Stimulated activated CD4-positive, alpha-beta T cell treated with anti-CD3 and anti-CD28 coated beads, Interleukin-1b, Interleukin-23, amount 100 ng/mL, for 48 hours (primary cell): ENCODE data around the gene COLEC12.

Experiments used
- DNase-seq: peaks from one replicate; pipeline ENCODE4 v3.0.0-alpha.2; 2020

Gene COLEC12

DNA sequence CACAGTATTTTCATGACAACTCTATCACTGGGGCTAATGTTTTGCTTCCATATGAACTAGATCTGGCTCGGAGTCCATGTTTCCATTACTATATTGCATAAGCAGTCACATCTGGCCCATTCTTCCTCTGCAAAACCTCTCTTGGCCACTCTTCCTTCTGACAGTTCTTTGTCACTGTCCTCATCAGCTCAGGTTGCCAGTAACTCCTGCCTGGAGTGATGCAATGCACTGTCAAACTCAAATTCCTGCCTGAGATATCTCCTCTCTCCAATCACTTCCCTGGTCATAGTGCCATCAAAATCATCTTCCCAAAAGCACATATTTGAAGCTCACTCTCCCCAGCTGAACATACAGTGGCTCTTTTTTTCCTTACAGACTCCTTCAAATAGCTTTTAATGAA is 66.1 kb downstream of the COLEC12 start:
- no peak for DNase-seq

DNA sequence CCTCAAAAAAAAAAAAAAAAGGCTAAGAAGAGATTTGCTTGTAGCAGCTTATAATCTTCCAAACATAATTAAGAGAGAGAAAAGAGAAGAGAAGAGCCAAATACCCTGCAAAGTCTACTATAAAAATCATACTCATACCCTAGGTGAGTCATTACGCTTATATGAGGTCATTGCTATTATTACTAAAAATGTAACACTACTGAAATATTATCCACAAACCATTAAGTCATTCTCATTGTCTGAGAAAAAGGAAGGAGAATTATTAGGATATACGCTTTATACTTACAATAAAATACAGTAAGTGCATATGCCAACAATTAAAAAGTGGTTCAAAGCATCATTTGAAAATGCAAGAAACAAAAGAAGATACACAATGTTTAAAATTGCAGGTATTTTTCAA is 66.5 kb downstream of the COLEC12 start:
- DNase-seq: no peak

DNA sequence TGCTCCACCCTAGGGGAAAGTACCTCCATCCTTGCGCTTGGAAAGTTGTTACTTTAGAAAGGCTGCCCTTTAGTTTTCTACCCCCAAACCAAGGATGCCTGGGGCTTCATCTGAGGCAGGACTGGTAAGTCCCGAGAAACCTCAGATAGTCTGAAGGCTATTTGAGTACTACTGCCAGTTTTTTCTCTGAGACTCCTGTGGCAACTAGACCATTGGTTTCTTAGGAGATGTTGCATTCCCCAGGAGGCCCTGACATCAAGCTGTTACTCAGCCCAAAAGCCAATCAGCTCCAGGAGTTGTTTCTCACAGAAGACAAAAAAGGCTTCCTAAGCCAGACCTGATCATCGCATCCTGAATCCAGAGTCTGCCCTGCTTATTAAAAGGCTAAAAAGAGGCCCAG is 67.2 kb downstream of the COLEC12 start:
- no peak for DNase-seq

DNA sequence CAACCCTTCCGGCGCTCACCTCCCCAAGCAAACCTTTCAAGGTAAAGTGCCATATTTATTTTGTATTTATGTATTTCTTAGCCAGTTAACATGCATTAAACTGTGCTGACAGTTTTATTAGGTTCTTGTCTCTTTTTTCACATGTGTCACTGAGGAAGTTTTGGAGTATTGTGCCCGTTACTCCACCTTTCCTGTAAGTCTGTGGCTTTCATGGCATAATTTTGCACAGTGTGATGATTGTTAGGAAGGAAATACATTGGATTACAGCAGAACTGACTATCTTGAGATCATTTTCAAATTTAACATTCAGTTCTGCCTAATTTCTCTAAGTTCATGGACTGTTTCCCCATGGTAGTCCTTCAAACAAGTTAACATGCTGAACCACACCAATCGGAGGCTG is 67.7 kb downstream of the COLEC12 start:
- no peak for DNase-seq

DNA sequence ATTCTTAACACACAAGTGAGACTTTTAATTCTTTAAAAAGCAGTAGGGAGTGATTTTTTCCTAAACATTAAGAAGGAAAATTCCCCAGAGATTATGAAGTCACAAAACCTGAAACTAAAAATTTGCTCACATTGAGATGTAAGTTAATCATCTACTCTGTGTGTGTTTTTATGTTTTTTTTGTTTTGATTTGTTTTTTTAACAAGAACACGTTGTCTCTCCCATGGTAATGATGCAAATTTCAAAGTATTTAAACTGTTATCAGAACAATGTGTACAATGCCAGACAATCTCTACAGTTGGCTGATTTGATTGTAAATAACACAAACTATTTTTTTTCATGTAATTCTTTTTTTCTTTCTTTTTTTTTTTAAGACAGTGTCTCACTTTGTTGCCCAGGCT is 71.5 kb downstream of the COLEC12 start:
- DNase-seq: no peak

DNA sequence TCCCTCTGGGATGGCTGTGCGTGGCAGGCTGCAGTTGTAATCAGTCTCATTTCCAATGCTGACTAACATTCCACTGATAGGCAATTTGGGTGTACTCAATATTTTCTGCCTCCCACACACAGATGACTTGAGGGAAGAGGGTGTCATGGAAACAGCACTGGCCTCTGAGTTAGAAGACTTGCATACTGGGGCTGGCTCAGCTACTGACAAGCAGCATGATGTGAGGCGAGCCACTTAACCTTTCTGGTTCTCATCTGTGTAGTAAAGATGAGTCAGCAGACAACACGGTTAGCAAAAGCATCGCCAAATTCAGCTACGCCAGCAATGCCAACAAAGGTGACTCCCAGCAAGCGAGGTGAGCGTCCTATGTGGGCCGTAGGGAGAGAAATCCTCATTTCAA is 73.5 kb downstream of the COLEC12 start:
- peak; percentile 14 for DNase-seq

DNA sequence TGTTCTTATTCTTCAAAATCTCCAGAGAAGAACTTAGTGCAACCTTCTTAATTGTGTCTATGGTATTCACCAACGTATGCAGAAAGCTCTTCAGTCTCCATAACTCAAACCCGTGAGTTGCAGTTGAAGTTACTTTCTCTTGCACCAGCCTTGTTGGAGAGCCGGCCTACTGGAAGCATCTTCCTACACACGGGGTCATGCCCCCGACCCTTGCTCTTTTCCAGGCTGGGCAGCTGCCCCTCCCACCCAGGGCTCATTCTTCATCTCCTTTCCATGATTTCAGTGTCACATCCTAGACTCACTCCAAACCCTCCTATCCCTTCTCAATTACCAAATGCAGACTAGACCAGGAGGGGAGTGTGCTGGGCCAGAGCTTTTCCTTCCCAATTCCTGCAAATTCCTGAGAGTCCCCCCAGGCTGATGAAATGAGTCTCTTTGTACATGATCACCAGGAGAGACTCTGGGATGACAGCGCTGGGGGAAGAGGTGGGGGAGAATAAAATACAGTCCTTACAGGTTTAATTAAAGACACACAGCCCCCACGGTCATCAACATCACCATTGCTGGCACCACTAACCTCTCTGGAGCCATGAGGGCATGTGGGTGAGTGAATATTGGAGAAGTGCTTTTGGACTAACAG is 75.3 kb downstream of the COLEC12 start:
- DNase-seq: no peak

DNA sequence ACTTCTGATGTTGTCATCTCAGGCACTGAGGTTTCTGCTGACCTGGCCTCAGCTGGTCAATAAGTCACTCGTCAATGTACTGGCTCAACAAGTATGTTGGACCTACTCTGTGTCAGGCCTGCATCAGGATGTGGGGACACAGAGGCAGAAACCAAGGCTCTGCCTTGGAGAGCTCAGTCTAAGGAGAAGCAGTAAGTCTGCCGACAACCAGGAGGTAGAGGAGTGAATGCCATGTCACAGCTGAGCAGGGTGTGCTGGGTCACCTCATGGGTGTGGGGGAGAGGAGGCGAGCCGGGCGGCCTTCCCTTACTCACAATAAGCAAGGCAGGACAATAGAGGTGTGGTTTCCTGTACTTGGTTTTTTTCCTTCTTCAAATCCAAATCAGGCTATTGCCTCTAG is 75.8 kb downstream of the COLEC12 start:
- no peak for DNase-seq

DNA sequence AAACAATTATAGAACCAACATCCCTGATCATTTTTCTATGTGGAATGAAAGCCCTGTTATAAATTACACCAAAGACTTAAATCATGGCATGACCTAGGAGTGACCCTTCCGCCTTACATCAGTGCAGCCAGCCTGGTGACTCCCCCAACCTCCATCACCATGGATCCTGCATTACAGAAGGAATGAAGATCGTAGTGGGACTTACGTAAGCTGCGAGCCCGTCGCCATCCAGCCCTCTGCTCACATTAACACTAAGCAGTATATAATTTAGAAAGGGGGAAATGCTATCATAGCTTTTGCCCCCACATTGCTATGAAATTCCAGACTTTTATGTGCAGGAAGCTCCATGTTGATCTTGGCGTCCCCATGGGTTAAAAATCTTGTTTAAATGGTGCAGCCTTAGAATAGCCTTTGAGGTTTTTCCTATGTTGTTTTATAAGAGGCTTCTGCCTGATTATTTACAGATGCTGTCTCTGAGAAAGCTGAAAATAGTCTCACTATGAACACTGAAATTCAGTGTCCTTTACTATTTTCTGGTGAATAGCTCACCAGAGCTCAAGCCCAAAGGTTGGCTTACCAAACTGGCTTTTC is 76.3 kb downstream of the COLEC12 start:
- no peak for DNase-seq

DNA sequence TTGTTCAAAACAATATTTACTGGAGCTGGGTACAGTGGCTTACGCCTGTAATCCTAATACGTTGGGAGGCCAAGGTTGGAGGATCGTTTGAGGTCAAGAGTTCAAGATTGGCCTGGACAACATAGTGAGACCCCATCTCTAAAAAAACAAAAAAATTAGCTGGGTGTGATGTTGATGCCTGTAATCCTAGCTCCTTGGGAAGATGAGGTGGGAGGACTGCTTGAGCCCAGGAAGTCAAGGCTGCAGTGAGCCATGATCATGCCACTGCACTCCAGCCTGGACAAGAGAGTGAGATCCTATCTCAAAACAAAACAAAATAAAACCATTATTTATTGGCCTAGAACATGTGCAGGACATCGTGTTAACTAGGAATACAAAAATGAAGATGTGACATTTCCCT is 77.5 kb downstream of the COLEC12 start:
- no peak for DNase-seq

DNA sequence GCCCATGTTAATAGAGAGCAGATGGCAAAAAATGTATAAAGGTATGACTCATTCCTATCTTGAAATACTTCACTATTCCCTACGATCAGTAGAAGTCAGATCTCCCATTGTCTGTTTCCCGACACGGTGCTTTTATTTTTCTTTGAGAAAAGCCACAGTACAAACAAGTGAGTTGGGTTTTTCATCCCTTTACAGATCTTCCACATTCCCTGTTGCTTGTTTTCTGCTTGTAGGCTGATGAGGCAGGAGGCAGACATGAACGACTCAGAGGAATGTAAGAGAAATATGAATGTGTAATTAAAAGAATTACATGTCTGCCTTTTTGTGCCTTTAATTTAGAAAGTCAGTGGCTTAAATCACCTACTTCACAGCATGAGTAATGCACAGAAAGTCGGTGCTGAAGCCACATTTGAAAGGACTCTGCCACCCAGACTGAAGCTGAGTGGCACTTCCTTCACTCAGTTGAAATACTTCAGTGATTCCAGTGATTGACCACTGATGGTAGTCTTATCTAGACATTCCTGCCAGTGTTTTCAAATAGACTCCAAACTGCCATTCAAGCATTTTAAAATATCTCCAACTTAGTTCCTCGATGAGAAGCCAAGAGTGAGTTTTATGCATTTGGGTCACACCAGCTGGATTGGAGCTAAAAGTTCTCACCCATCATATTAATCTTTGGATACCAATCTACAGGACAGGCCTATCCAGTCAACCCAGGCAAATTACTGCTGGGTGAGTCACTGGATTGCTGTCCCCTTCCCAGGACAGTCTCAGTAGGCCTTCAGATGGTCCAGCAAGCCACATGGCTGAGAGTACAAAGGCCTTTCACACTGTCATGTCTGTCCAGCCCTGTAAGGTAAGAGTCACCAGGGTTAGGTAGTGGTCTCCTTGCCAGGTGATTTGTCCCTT is 79.0 kb downstream of the COLEC12 start:
- DNase-seq: no peak

DNA sequence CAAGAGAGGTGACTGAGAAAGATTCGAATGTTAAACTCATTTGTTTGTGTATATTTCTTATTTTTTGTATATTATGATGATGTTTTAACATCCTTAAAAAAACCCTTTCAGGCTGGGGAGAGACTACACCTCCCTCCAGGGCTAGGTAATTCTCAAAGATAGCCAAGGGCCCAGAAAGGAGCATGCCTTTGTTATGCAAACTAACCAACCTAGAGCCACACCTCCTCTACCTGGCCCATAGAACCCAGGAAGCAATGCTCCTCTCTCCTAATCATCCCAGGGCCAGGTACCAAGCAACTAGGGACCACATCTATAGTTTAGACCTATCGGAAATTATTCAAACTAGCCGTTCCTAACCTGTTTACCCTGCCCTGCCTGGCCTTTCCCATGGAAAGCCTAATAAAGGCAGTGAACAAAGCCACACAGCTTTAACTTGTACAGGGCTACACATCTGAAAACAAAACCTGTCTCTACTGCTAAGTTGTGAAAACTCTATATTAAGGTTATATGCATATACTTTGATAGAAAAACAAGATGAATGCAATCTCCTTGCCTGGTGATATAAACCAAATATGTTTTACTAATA is 79.7 kb downstream of the COLEC12 start:
- no peak for DNase-seq

DNA sequence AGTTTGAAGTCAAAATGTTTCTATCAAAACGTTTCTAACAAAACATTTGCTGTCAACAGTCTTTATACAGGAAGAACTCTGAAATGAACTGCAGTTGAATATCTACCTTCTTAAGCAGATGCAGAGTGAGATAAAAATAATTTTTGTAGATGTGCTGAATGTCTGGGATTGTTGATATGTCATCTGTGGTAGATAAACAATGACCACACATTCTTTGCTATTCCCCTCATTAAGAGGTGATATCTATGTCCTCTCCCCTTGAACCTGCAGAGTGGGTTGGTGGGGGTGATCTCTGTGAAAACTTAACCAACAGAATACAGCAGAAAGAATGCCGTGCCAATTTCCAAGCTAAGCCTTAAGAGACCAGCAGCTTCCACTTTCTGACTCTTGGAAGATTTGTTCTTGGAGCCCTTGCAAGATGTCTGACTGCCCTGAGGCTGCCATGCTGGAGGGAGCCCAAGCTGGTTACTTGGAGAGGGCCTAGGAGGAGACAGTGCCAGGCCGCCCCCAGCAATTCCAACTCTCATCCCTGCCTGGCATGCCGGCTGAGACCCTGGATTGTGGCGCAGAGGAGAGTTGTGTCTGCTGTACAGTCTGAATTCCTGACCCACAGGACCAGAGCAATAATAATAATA is 80.8 kb downstream of the COLEC12 start:
- DNase-seq: no peak

DNA sequence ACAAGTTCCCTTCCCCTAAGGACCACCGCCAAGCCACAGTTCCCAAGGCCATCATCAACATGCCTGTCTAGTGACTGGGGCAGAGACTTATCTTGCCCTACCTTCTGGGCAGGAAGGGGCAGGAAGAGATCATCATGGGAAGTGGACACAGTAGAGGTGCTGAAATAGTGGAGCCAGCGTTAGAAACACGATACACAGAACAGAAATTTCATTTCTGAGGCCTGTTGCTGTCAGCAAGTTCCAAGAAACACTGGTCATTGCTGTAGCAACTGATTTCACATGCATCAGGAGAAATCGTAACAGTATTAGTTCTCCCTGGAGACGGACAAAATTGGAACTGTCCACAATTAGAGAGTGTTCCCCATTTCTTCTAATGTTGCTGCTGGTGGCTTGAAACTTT is 83.0 kb downstream of the COLEC12 start:
- no peak for DNase-seq

DNA sequence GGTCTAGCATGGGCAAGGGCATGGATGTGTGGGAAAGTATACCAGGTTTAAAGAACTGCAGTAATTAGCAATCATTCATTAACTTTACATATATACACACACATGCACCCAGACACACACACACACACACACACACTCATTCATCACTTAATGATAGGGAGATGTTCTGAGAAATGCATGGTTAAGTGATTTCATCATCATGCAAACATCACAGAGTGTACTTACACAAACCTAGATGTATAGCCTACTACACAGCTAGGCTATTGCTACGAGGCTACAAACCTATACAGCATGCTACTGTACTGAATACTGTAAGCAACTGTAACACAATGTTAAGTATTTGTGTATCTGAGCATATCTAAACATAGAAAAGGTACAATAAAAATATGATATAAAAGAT is 83.6 kb downstream of the COLEC12 start:
- no peak for DNase-seq

DNA sequence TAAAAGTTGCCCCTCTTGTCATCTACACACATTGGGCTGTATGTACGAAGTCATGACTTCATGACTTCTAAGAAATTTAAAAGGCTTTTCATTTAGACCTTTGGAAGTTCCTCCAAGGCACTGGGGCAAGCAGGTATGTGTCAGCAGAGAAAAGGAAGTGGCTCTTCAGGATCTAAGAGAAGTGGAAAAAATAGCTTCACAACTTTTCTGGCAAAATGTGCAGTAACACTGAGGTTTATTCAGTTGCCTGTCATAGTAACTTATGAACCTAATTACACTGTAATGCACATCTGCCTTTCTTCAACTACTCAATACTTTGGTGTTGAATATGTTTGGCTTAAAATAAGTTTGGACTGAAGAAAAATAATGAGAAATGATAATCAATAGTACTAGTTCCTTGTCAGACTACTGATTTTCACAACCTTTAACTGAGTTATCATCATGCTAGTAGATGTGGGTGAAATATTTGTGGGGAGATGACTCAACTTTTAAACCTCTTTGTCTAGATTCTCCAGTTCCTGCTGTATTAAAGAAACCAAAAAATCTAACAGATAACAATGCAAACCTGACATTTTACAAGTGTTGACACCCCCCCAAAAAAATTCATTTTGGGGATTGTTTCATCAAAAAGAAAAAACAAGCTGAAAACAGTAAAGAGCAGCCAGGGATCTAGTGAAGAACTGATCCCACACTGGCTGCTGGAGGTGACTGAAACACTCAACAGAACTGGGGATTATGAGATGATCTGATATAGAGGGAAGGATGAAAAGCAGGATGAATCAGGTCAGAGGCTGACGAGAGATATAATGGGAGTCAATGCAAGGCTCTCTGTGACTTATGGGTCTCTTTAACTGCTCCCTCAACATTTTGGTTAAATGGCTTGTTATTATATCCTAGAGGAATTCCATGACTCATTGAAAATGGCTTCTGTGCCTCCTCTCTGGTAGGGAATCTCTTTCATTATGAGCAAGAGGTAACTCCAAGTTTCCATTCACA is 84.6 kb downstream of the COLEC12 start:
- DNase-seq: no peak

DNA sequence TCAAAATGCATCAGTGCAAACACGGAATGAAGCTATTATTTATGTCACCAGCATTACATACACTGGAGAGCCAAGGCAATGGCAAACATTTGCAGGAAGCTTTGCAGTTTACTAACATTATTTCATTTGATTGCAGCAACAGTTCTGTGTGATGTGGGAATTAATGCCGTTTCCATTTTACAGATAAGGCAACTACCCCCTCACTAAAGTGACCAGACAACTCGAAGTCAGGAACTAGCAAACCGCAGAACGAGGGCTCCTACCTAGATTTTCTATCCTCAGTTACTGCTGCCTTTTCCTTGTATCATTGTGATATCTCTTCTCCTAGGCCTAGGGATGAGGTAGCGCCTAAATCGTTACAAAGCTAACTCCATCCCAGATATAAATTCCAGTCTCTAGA is 85.5 kb downstream of the COLEC12 start:
- no peak for DNase-seq

DNA sequence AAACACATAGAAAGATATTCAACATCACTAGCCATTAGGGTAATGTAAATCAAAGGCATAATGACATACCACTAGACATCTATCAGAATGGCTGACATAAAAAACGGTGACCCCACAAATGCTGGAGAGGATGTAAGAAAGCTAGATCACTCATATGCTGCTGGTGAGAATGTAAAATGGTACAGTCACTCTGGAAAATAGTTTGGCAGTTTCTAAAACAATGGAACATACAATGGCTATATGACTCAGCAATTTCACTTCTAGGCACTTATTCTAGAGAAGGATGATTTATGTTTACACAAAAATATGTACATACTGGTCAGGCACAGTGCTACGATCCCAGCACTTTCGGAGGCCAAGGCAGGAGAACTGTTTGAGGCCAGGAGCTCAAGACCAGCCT is 87.3 kb downstream of the COLEC12 start:
- DNase-seq: no peak

DNA sequence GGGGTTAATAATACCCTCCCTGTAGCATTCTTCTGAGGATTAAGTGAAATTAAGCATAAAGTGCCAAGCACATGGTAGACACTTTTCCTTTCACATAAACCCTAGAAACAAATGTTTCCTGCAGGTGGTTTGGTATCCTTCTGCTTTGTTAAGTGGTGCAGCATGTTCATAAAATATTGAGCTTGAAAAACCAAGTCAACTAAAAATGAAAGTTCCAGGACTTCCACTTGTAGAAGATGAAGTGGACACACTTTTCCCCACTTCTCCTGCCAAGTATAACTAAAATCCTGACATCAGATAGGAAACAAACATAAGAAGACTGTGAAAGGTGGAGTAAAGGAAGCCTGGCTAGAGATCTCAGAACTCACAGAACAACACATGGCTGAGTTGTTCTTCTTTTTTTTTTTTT is 90.5 kb downstream of the COLEC12 start:
- DNase-seq: no peak

DNA sequence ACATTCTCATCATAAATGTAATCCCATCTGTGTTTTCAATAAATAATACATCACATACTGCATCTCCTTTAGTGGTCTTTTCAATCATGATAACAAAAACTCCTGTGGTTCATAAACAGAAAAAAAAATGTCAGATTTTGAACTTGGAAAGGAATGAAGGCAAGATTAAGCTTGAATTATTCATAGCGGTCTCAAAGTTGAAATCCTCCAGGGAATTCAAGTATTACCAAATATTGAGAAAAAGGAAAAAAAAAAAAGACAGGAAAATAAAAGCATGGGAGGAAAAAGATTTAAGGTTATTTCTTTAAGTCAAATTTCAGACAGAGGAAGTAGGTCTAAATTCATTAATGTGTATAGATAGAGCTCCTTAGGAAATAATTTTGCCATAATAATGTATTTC is 92.1 kb downstream of the COLEC12 start:
- no peak for DNase-seq

DNA sequence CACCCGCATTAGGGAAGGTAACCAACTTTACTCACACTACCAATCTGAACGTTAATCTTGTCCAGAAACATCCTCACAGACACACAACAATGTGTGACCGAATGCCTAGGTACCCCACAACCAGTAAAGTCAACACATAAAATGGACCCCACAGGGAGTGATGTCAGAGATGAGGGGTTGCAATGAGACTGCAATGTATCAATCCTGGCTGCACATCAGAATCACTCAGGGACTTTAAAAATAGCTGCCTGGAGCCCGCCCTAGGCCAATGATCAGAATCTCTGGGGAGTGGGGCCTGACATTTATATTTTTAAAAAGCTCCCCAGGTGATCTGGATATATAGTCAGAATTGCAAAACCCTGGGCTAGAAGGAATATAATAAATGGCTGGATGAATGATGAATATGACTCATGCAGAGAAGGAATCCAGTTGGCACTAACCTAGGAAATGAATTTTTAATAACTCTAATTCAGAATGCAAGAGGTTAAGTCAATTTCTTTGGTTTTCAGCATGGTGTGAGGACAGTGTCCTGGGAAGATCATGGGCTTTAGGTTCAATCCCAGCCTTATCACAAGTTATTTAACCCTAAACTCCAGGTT is 92.8 kb downstream of the COLEC12 start:
- no peak for DNase-seq

DNA sequence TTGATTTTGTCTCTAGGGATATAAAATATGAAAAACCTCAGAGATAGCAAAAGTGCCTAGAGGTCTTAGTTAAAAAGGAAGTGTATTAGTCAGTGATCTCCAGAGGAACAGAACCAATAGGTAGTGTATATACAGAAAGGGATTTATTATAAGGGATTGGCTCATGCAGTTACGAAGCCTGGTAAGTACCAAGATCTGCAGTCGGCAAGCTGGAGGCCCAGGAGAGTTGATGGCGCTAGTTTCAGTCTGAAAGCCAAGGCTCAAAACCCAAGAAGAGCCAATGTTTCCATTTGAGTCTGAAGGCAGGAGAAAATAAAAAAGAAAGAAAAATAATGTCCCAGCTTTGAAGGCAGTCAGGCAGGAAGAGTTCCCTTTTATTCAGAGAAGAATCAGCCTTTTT is 93.3 kb downstream of the COLEC12 start:
- DNase-seq: no peak
